Dedifferentiated amniotic fluid mesenchymal stem cell (primary cell): ENCODE results near the gene ITCH.
"Not testable (repeated sequence)": the region's sequence is repeated elsewhere in the genome, so short reads cannot be mapped to it uniquely, and the experiment has no call there.

Source experiments
- DNase-seq: peaks from one replicate; pipeline ENCODE4 v3.0.0-alpha.2; 2016; ENCODE audit errors: extremely low spot score

ITCH gene

DNA sequence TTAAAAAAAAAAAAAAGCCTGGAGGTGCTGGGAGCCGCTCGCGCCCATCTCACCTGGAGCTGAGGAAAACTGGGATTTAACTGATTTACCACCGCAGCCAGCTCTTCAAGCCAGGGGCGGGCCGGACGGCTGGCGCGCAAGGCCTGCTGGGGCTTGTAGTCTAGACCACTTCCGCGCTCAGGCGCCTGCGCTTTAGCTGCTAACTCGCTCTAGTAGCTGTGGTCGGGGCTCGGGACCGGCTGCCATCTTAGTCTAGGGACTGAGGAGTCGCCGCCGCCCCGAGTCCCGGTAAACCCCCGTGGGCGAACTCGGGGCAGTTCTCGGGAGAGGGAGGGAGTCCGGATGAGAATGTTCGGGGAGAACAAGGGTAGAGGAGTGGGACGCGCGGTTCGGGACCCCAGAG is at the start of gene ITCH:
Gene ITCH, plus strand, starts transcription at position 212 of the 403 bp plus-strand sequence. CDS start 30,539 bp downstream, outside the sequence.
- DNase-seq: peak; percentile 98

DNA sequence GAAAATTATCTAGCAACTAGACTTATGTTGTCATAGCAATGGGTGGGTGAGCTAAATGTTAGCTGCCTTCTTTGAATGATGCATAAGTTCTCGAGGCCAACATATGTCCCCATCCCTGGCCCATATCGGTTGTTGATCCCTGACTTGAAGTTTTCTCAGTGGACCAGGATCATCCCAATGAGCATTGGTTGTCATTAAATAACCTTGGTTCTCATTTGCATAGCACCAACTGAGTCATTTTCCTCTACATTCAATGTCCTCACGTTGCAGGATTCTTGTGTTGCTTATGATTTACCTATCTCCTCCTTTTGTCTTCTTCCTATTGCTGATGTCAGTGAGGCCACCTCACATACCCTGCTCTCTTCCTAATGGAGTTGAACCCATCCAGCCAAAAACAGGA is 47.8 kb upstream of the ITCH start:
- DNase-seq: no peak

DNA sequence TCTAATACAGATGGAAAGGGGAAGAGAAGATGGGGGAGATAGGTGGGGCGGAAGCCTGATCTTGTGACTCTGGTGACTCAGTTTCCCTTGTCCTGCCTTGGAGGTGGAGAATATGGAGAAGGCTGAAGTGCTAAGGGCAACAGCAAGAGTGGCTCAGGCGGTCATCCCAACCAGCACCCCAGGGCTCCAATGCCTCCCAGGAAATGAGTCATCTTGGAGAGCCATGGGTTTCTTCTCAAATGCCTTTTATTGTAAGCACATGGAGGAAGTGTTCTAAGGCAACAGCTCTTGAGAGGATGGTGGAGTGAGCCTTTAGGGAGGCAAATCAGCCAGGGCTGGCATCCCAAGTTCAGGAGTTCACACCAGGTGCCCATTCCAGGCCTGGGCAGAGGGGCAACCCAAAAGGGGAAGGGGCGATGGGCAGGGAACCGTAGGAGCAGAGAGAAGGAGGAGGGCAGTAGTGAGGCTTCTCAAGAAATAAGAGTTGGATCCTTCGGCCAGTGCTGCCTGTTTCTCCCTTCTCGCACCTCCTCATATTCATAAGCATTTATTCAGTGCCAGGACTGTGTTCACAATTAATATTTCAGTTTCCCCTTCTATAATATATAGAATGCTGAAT is 46.8 kb upstream of the ITCH start:
- DNase-seq: no peak

DNA sequence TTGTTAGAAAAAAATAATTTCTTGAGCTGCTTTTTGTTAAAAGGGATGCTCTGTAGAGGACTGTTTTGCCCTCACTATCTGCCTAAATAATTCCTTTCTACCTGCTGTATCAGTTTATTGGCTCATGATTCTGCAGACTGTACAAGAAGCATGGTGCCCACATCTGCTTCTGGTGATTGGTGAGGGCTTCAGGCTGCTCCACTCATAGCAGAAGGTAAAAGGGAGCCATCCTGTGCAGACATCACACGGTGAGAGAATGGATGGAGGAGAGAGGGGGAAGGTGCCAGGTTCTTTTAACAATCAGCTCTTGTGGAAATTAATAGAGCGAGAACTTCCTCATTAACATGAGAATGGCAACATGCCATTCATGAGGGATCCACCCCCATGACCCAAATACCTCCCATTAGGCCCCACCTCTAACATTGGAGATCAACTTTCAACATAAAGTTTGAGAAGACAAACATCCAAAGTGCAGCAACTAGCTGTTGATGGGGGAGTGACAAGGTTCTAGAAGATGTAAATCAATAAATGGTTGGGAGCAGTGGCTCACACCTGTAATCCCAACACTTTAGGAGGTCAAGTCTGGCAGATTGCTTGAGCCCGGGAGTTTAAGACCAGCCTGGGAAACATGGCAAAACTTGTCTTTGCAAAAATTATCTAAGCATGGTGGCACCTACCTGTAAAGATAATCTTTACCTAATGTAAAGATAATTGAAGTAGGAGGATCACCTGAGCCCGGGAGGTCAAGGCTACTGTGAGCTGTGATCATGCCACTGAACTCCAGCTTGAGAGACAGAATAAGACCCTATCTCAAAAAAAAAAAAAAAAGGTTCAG is 44.2 kb upstream of the ITCH start:
- DNase-seq: no peak

DNA sequence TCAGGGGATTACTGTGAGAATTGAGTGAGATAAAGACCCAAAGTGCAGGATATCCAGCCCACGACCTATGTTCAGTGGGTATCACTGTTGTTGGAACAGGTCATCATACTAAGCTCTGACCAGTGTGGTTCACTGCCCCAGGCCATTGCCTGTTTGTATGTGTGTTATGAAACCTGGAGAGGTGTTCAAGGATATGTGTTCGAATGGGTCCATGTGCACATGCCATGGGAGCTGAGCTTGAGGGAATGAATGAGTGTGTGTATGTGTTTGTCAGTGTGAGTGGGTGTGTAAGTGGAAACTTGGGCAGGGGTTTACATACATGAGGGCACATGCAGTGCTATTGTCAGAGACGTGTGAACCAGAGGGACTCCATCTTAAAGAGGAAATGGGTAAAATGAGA is 42.2 kb upstream of the ITCH start:
- DNase-seq: no peak

DNA sequence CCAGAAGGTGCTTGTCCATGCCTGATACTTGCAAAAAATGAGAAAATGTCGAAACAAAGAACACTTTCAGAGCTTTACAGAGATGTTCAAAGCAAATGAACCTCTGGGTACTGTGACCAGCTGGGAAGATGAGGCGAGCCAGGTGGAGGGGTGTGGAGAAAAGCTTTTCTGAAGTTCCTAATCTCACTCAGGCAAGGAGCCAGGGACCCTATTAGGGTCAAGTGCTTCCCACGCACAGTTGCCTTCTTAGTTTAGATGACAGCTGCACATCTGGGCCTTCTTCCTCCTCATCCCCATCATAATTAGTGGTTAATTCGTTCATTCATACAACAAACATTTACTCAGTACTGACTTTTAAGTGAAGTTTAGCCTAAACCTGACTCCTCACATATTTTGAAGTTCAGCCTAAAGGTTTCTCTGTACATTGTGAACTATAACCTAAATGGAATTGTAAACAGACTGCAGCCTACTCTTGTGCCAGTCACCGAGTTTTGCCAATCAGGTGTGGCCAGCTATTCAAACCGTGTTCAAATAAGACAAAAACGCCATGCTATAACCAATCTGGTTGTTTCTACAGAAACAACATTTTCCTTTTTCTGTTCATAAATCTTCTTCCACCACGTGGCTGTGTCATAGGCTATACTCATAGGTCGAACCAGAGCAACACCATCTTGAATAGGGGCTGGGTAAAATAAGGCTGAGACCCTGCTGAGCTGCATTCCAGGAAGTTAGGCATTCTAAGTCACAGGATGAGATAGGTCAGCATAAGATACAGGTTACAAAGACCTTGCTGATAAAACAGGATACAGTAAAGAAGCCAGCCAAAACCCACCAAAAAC is 40.6 kb upstream of the ITCH start:
- no peak for DNase-seq

DNA sequence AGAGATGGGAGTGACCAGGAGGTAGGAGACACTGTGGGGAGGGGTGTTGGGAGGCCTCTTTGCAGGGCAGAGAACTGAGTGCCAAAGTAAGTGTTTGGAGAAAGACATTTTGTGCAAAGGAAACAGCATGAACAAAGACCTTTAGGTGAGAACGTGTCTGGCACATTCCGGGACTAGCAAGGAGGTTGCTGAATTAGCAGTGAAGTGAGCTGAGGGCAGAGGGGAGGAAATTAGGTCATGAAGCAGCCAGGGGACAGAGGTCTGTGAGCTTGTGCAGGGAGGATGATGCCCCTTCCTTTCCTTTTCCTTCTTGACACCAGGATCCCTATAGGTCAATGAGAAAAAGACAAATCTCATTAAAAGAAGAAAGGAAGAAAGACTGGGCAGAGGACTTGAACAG is 38.5 kb upstream of the ITCH start:
- DNase-seq: no peak

DNA sequence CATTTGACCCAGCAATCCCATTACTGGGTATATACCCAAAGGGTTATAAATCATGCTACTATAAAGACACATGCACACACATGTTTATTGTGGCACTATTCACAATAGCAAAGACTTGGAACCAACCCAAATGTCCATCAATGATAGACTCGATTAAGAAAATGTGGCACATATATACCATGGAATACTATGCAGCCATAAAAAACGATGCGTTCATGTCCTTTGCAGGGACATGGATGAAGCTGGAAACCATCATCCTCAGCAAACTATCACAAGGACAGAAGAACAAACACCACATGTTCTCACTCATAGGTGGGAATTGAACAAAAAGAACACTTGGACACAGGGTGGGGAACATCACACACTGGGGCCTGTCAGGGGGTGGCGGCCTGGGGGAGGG is 34.9 kb upstream of the ITCH start:
- not testable (repeated sequence) for DNase-seq

DNA sequence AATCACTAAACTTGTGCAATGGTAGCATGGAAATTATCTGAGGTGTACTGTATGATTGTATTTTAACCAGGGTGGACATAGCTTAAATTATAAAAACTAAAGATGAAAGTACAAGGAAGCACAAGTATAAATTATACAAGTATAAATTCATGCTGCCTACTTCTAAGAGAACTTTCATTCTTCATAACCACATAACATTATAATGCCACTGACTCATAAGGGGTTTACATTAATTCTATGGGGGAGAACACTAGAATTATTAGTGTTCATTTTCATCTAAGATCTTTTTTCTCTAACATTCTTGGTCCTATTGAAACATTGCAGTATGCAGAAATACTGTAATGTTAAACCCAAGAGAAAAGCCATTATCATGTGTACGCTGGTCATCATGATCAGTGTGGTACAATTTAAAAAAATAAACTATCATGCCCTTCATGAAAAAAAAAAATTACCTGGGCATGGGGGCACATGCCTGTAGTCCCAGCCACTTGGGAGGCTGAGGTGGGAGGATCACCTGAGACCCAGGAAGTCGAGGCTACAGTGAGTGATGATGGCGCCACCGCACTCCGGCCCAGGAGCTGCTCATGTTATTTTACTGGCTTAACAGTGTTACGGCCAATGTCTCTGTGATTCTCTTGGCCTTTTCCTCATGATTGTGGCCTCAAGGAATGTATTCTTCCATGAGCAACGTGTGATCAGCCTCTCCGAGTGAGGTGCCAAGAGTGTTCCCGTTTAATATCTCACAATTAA is 34.0 kb upstream of the ITCH start:
- DNase-seq: no peak

DNA sequence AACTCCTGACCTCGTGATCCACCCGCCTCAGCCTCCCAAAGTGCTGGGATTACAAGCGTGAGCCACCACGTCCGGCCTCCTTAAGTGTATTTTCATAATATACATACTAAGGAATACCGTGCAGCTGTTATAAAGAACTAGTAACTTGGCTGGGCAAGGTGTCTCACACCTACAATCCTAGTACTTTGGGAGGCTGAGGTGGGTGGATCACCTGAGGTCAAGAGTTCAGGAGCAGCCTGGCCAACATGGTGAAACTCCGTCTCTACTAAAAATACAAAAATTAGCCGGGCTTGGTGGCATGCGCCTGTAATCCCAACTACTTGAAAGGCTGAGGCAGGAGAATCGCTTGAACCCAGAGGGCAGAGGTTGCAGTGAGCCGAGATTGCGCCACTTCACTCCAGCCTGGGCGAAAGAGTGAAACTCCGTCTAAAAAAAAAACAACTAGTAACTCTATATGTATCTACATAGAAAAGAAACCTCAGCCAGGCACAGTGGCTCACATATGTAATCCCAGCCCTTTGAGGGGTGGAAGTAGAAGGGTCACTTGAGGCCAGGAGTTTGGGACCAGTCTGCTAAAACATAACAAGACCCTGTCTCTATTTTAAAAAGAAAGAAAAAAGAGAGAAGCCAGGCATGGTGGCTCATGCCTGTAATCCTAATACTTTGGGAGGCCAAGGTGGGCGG is 32.1 kb upstream of the ITCH start:
- DNase-seq: not testable (repeated sequence)

DNA sequence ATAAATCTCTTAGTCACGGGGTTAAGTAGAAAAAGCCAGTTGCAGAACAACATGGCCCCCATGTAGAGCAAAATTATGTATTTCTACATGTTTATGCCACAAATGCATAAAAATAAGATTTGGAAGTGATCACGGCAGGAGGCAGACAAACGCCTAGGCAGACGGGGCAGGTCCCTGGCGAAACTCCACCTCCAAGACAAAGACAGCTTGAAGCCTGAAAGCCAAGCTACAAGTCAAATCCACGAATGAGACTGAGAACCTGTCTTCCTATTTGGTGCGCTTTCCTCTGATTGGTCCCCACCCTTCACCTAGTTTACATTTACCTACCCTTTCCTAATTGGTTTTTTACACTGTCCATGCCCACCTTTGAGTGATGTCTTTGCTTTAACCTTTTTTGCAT is 31.2 kb upstream of the ITCH start:
- no peak for DNase-seq

DNA sequence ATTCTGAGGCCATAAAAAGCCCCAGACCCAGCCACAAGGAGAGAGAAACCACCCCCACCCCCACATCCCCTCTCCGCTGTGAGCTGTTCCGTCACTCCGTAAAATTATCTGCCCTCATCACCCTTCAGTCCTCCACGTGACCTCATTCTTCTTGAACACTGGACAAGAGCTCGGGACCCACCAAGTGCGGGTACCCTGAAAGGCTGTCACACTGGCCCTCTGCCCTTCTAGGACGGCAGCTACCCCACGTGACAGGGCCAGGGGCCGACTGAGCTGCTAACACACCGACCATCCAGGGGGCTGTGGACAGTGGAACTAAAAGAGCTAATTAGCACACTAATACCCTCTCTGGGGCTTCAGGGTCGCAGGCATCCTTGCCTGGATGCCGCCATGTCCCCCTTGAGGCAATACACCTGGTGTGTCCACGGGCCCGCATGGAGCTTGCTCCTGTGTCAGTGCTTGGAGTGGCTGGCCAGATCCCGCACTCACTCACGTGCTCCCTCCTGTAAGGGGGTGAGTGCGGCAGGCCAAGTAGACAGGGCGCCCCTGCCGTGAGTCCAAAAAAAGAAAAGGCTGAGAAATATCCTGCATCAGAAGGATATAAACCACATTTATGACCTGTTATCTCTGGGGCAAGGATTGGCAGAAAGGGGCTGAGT is 30.7 kb upstream of the ITCH start:
- no peak for DNase-seq

DNA sequence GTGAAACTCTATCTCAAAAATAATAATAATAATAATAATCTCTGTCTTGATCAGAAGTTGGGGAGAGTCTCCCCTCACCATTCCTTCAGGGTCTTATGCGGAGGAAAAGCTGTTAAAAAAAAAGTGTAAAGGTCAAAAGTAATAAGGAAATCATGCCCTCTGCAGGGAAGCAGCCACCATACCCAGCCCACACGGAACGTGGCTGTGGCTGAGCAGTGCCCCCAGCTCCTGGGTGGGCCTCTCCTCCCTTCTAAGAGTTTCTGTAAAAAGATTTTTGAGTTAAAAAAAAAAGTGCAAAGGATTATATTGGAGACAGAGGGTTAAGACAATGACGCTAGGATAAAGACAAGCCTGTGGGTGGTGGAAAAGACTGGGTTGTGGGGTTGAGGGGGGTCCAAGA is 29.3 kb upstream of the ITCH start:
- DNase-seq: no peak

DNA sequence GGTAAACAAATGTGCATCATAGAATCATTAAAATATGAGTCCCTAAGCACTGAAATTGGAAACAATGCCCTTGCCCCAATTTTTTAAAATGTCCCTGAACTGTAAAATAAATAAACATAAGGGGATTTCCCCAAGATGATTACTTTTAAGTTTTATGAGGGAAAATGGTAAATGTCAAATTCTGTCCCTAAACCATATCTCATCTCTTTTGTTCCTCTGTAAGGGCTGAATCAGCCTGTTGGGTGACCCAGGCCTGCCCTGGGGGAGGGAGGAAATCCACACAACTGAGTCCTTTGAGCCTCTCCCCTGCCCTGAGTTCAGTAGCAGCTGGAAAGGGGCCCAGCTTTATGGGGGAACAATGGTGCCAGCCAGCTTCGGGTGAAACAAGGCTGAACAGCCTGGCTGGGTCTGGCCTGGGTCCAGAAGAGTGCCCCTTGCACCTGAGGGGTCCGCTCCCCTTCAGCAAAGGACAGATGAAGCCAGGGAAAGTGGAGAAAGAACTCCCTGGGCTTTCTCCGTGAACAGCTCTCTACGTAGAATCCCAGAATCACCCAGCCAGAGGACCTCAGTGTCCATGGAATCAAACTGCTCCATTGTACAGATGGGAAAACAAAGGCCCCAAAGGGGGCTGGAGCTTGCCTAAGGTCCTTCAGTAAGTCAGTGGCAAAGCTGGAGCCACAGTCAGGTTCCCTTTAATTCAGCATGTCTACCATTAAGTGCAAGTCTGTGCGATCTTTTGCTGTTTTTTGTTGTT is 28.2 kb upstream of the ITCH start:
- DNase-seq: no peak

DNA sequence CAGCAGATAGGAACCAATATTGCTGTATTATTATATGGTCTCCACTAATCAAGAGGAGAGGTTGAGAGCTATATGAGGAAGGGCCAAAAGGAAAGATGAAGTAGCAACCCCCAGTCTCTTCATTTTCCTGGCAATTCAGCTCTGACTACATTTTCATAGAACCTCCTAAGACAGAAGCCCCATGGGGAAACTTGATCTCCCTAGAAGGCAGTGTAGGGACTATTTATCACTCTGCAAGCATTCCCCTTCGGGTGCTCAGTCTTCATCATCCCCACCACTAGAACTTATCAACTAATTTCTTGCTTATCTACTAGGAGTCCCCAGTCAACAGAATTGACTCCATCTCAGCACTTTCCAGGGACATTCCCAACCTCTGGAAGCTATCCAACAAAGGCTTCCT is 25.5 kb upstream of the ITCH start:
- no peak for DNase-seq

DNA sequence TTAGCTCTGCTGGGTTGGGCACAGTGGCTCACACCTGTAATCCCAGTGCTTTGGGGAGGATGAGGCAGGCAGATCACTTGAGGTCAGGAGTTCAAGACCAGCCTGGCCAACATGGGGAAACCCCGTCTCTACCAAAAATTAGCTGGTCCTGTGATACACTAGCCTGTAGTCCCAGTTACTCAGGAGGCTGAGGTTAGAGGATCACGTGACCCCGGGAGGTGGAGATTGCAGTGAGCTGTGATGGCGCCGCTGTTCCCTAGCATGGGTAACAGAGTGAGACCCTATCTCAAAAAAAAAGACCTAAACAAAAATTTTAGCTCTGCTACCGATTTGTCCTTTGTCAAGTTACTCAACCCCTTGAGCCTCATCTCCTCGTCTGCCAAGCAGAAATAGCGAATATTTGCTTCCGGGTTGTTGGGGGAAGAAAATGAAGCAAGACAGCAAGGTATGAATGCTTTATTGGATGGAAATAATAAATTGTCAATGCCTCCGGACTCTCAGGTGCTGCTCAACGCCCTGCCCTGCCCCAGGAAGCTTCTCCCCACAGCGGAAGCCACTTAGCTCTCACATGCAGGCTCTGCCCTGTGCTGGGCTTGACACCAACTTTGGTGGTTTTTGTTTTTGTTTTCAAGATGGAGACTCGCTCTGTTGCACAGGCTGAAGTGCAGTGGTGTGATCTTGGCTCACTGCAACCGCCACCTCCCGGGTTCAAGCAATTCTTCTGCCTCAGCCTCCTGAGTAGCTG is 24.9 kb upstream of the ITCH start:
- no peak for DNase-seq

DNA sequence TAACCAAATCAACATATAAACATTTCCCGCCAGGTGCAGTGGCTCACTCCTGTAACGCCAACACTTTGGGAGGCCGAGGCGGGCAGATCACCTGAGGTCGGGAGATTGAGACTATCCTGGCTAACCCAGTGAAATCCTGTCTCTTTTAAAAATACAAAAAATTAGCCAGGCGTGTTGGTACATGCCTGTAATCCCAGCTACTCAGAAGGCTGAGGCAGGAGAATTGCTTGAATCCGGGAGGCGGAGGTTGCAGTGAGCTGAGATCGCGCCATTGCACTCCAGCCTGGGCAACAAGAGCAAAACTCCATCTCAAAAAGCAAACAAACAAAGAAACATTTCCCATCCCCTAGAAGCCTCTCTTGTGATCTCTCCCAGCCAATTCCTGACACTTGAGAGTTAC is 22.3 kb upstream of the ITCH start:
- DNase-seq: not testable (repeated sequence)

DNA sequence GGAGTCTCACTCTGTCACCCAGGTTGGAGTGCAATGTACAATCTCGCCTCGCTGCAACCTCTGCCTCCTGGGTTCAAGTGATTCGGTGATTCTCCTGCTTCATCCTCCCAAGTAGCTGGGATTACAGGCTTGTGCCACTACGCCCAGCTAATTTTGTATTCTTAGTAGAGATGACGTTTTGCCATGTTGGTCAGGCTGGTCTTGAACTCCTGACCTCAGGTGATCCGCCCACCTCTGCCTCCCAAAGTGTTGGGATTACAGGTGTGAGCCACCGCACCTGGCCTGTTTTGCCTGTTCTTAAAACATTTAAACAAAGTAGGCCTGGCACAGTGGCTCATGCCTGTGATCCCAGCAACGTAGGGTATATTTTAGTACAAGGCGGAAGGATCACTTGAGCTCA is 21.9 kb upstream of the ITCH start:
- not testable (repeated sequence) for DNase-seq
